HUES64 (cell line): ENCODE results near the gene DENND2D.

Experiments used
- H3K27ac ChIP-seq: 2 replicates; pipeline ENCODE4 v1.7.0; 2013; ENCODE audit warnings: low read depth, low read length, inconsistent platforms
- H3K27me3 ChIP-seq: 2 replicates; pipeline ENCODE4 v1.6.1; 2013; ENCODE audit warnings: mild to moderate bottlenecking, low read length; ENCODE audit not compliant: insufficient read depth
- H3K36me3 ChIP-seq: 2 replicates; pipeline ENCODE4 v1.6.1; 2013; ENCODE audit warnings: mild to moderate bottlenecking, low read length; ENCODE audit not compliant: insufficient read depth
- H3K4me1 ChIP-seq: 2 replicates; pipeline ENCODE4 v1.6.1; 2013; ENCODE audit warnings: mild to moderate bottlenecking, low read length, moderate library complexity; ENCODE audit not compliant: insufficient read depth
- H3K4me3 ChIP-seq: 2 replicates; pipeline ENCODE4 v1.5.1; 2013; ENCODE audit warnings: mild to moderate bottlenecking, low read length, moderate library complexity
- H3K9ac ChIP-seq: 2 replicates; pipeline ENCODE4 v1.6.1; 2013; ENCODE audit warnings: mild to moderate bottlenecking, low read depth, low read length
- H3K9me3 ChIP-seq: 2 replicates; pipeline ENCODE4 v1.6.1; 2013; ENCODE audit warnings: low read depth, low read length; ENCODE audit not compliant: insufficient read depth
- WGBS: fragments of 150-250, 120-280 bp; methylation state at CpG from one replicate; pipeline ENCODE4 v1.1.7; 2013; ENCODE audit warnings: missing lambda C conversion rate; 5-methylcytosine and 5-hydroxymethylcytosine counted together

The DENND2D gene

DNA sequence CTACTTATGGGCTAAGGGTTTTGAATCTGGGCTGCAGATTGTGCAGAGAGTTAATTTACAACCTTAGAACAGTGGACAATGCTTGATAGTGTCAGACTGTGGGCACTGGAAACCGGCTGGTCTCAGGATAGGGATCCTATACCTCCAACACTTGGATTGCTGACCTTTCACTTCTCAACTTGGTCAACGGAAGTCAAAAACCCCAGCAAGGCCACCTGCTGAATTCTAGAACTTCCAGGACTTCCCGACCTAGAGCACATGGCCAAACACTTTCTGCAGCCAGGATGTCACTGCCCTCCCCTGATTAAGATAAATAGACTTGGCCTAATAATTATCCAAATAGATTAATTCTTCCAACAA, 336 bp upstream of the DENND2D start:
- Histone ChIP-seq H3K27ac (no peak overlapping the region), H3K9ac (no peak overlapping the region), H3K27me3 (no peaks in the 10 kb centered on the region; the same call in 1 of the 2 replicates), H3K36me3 (no peaks in the 10 kb centered on the region), H3K9me3 (no peaks in the 10 kb centered on the region), H3K4me3 (no peak overlapping the region), H3K4me1 (no peaks in the 10 kb centered on the region)
- 87% methylated on average over 3 of the region's 3 CpGs for WGBS

GRCh38 chr1:111199329-111199728, 1.1 kb downstream of the DENND2D start:
- no peak overlapping the region for H3K27ac ChIP-seq
- no peaks in the 10 kb centered on the region for H3K4me1 ChIP-seq
- H3K9ac ChIP-seq: no peak overlapping the region
- H3K9me3 ChIP-seq: no peaks in the 10 kb centered on the region
- H3K27me3 ChIP-seq: no peaks in the 10 kb centered on the region
- H3K4me3 ChIP-seq: no peak overlapping the region
- 94% methylated on average over 2 of the region's 3 CpGs for WGBS
- H3K36me3 ChIP-seq: no peaks in the 10 kb centered on the region

DNA sequence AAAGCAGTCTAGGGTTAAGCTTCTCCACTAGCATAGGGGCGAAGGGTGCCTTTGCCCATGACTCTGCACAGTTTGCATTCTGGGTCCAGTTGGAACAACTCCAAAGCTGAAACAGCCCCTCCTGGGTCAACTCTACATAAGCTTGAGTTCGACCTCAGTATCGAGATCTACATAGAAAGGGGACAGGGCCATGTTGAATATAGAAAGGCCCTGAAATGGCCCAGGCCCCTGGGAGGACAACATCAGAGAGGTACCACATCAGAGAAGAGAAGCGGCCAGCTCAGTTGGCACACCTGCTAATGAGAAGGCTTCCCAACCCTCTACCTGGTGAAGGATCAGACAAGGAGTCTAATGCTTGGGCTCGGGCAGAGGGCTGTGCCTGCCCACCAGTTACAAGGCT, 1.6 kb downstream of the DENND2D start:
- Histone ChIP-seq H3K4me3 (no peak overlapping the region), H3K36me3 (no peaks in the 10 kb centered on the region), H3K27ac (no peak overlapping the region), H3K27me3 (no peaks in the 10 kb centered on the region), H3K9ac (no peak overlapping the region), H3K4me1 (no peaks in the 10 kb centered on the region), H3K9me3 (no peaks in the 10 kb centered on the region)
- 93% methylated on average over 5 of the region's 5 CpGs for WGBS

DNA sequence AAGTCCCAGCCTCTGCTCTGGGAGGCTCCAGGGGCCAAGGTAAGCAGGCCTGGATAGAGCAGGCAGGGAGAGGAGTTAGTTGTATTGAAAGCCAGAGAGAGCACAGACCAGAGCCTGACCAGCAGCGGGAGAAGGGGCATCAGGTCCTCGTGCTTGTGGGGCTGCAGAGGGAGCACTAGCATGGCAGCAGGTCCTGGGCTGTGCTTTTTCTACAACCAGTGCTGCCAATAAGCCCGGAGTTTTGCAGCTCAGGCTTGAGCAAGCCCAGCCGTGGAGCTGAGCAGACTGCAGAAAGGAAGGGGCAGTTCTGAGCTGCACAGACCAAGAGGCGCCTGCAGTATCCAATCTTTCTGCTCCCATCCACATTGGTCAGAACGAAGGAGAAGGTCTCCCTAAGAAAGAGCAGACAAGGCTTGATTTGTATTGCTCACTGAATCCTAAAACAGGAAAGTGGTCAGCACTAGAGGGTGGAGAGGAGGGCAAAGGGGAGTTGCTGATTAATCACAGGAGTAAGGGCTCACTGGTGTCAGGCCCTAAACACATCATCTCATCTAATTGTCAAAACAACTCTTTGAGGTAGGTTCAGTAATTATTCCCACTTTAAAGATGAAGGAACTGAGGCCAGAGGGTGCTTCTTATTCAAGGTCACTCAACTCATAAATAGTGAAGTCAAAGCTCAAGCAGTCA, 2.7 kb downstream of the DENND2D start:
- no peaks in the 10 kb centered on the region for H3K4me1 ChIP-seq
- H3K36me3 ChIP-seq: no peaks in the 10 kb centered on the region
- no peak overlapping the region for H3K9ac ChIP-seq
- no peaks in the 10 kb centered on the region for H3K9me3 ChIP-seq
- no peaks in the 10 kb centered on the region for H3K27me3 ChIP-seq
- H3K27ac ChIP-seq: no peak overlapping the region
- WGBS: 60% methylated on average over 6 of the region's 6 CpGs
- no peak overlapping the region for H3K4me3 ChIP-seq

GRCh38 chr1:111196213-111196612, 4.2 kb downstream of the DENND2D start:
- Histone ChIP-seq H3K27me3 (no peaks in the 10 kb centered on the region), H3K4me3 (no peak overlapping the region), H3K4me1 (no peaks in the 10 kb centered on the region), H3K36me3 (no peaks in the 10 kb centered on the region), H3K9me3 (no peaks in the 10 kb centered on the region), H3K27ac (no peak overlapping the region), H3K9ac (no peak overlapping the region)
- WGBS: 95% methylated on average over 2 of the region's 2 CpGs

DNA sequence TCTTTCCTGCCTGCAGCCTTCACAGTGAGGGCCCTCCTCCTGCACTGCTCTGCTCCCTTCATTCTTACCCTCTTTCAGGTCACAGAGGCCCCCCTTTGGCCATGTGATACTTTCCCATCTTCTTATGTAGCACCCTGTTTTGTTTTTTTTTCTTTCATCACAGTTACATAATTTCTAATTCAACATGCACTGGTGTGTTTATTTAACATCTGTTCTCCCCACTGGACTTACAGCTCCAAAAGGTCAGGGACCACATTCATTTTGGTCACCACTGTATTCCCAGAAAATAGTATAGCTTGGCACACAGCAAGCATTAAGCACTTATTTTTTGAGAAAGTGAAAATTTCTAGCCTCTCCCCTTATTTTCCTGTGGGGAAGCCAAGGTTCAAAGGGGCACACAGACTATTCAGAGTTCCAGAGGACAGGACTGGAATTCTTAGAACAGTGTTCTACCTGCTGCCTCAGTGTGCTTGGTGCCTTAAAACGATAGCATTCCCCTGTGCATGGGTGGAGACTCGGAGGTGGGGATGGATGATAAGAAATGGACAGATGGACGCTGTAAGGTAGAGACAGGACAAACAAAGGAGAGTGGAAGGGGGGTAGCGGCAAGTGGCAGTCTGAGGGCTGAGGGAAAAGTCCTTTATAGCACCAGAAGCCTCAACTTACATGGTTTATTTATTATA, 5.3 kb downstream of the DENND2D start:
- WGBS: 91% methylated on average over 4 of the region's 4 CpGs
- Histone ChIP-seq H3K9ac (no peak overlapping the region; the same call in 1 of the 2 replicates), H3K27me3 (no peaks in the 10 kb centered on the region), H3K4me1 (no peaks in the 10 kb centered on the region), H3K4me3 (no peak overlapping the region), H3K27ac (no peak overlapping the region), H3K9me3 (no peaks in the 10 kb centered on the region), H3K36me3 (no peaks in the 10 kb centered on the region)

GRCh38 chr1:111193712-111194480, 6.5 kb downstream of the DENND2D start:
- no peaks in the 10 kb centered on the region for H3K36me3 ChIP-seq
- H3K9me3 ChIP-seq: no peaks in the 10 kb centered on the region
- H3K9ac ChIP-seq: no peak overlapping the region
- no peak overlapping the region for H3K27ac ChIP-seq
- no peaks in the 10 kb centered on the region for H3K4me1 ChIP-seq
- H3K27me3 ChIP-seq: no peaks in the 10 kb centered on the region
- no peak overlapping the region for H3K4me3 ChIP-seq
- WGBS: 88% methylated on average over 3 of the region's 3 CpGs

GRCh38 chr1:111192658-111193519, 7.6 kb downstream of the DENND2D start:
- Histone ChIP-seq H3K36me3 (peaks cover 10% of the 10 kb centered on the region; the same call in 1 of the 2 replicates), H3K27me3 (no peaks in the 10 kb centered on the region), H3K4me1 (no peaks in the 10 kb centered on the region), H3K4me3 (no peak overlapping the region), H3K9me3 (no peaks in the 10 kb centered on the region), H3K27ac (no peak overlapping the region), H3K9ac (no peak overlapping the region)
- 72% methylated on average over 10 of the region's 10 CpGs for WGBS

- H3K27ac ChIP-seq: no peak overlapping the region
- H3K9me3 ChIP-seq: no peaks in the 10 kb centered on the region
- 90% methylated on average over 5 of the region's 5 CpGs for WGBS
- no peak overlapping the region for H3K4me3 ChIP-seq
- peaks cover 18% of the 10 kb centered on the region for H3K36me3 ChIP-seq
- H3K9ac ChIP-seq: no peak overlapping the region
- no peaks in the 10 kb centered on the region for H3K4me1 ChIP-seq
- H3K27me3 ChIP-seq: no peaks in the 10 kb centered on the region
Measured at GRCh38 chr1:111192074-111192473, 8.4 kb downstream of the DENND2D start.

DNA sequence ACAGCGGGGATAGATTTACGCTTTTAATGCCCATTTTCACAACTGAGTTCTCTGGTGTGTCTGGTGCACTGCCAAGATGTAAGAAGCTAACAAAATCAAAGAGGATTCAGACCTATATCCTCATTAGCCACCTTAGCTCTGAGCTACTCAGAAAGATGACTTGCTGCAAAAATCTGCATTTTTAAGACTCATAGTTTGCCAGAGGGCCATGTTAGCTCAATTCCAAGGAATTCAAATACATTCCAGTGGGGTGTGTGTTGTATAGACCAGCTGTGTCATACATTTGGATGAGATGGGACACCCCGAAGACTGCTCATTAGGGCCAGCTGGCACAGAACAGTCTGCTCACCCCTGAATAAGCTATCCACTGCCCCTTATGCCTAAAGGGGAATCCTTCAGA, 8.9 kb downstream of the DENND2D start:
- Histone ChIP-seq H3K27ac (no peak overlapping the region), H3K9me3 (no peaks in the 10 kb centered on the region), H3K9ac (no peak overlapping the region), H3K4me1 (no peaks in the 10 kb centered on the region), H3K4me3 (no peak overlapping the region), H3K27me3 (no peaks in the 10 kb centered on the region), H3K36me3 (peaks cover 24% of the 10 kb centered on the region)
- WGBS: 64% methylated on average over 3 of the region's 3 CpGs
